ENCODE data around the gene TARBP2. TPM values are rescaled to one million over a fixed set of nuclear protein-coding genes. Genes with fewer than 3 reads are reported as not detected.
A peak's percentile ranks its signal among the peaks of the same experiment; 100 is the strongest.

Gene TARBP2
- total RNA-seq, 1 experiment from 2014 or later: 39.0 TPM

GRCh38 chr12:53481939-53482586 is 19.0 kb upstream of the TARBP2 start:
- Histone ChIP-seq H3K4me1 (replicated peaks) (peaks cover 9% of the 10 kb centered on the region; the same call in 1 of the 2 replicates), H3K27ac (no peak overlapping the region), H3K9me3 (replicated peaks) (no peaks in the 10 kb centered on the region), H3K4me3 (no peak overlapping the region), H3K27me3 (replicated peaks) (no peaks in the 10 kb centered on the region), H3K36me3 (peaks cover 88% of the 10 kb centered on the region)
- no peak for DNase-seq (ENCODE audit: low read depth in 1 of 2, low spot score in 2 of 2)

GRCh38 chr12:53482626-53483168 is 18.4 kb upstream of the TARBP2 start:
- H3K4me1 ChIP-seq (replicated peaks): peaks cover 9% of the 10 kb centered on the region; the same call in 1 of the 2 replicates
- no peak overlapping the region for H3K4me3 ChIP-seq
- H3K36me3 ChIP-seq: peaks cover 86% of the 10 kb centered on the region
- H3K27ac ChIP-seq: no peak overlapping the region
- DNase-seq (ENCODE audit: low read depth in 1 of 2, low spot score in 2 of 2): no peak
- no peaks in the 10 kb centered on the region for H3K9me3 ChIP-seq (replicated peaks)
- H3K27me3 ChIP-seq (replicated peaks): no peaks in the 10 kb centered on the region

- no peaks in the 10 kb centered on the region for H3K27me3 ChIP-seq (replicated peaks)
Observed at GRCh38 chr12:53483225-53483978, 17.7 kb upstream of the TARBP2 start.

GRCh38 chr12:53483979-53484377 is 17.1 kb upstream of the TARBP2 start:
- Histone ChIP-seq H3K9me3 (replicated peaks) (no peaks in the 10 kb centered on the region), H3K4me3 (no peak overlapping the region), H3K36me3 (peaks cover 73% of the 10 kb centered on the region), H3K27me3 (replicated peaks) (no peaks in the 10 kb centered on the region), H3K4me1 (replicated peaks) (peaks cover 9% of the 10 kb centered on the region; the same call in 1 of the 2 replicates), H3K27ac (no peak overlapping the region)
- DNase-seq (ENCODE audit: low read depth in 1 of 2, low spot score in 2 of 2): no peak

More at GRCh38 chr12:53483225-53483978, 17.7 kb upstream of the TARBP2 start:
- no peak overlapping the region for H3K27ac ChIP-seq
- DNase-seq (ENCODE audit: low read depth in 1 of 2, low spot score in 2 of 2): no peak
- peaks cover 9% of the 10 kb centered on the region; the same call in 1 of the 2 replicates for H3K4me1 ChIP-seq (replicated peaks)
- peaks cover 79% of the 10 kb centered on the region for H3K36me3 ChIP-seq
- no peak overlapping the region for H3K4me3 ChIP-seq
- no peaks in the 10 kb centered on the region for H3K9me3 ChIP-seq (replicated peaks)

GRCh38 chr12:53484686-53485575 is 16.2 kb upstream of the TARBP2 start:
- H3K27ac ChIP-seq: no peak overlapping the region
- no peak for DNase-seq (ENCODE audit: low read depth in 1 of 2, low spot score in 2 of 2)
- H3K4me1 ChIP-seq (replicated peaks): peaks cover 9% of the 10 kb centered on the region; the same call in 1 of the 2 replicates
- H3K4me3 ChIP-seq: no peak overlapping the region
- H3K36me3 ChIP-seq: peaks cover 66% of the 10 kb centered on the region
- H3K9me3 ChIP-seq (replicated peaks): no peaks in the 10 kb centered on the region
- no peaks in the 10 kb centered on the region for H3K27me3 ChIP-seq (replicated peaks)

- H3K4me1 ChIP-seq (replicated peaks): 0 out of 2 replicates have a peak, but pooled peaks cover 5% of the 10 kb centered on the region
- H3K36me3 ChIP-seq: peaks cover 58% of the 10 kb centered on the region
- H3K4me3 ChIP-seq: no peak overlapping the region
- no peaks in the 10 kb centered on the region for H3K9me3 ChIP-seq (replicated peaks)
- H3K27ac ChIP-seq: no peak overlapping the region
- DNase-seq (ENCODE audit: low read depth in 1 of 2, low spot score in 2 of 2): no peak
- H3K27me3 ChIP-seq (replicated peaks): no peaks in the 10 kb centered on the region
Observed at GRCh38 chr12:53485955-53486735, 14.9 kb upstream of the TARBP2 start.

GRCh38 chr12:53486736-53487487 is 14.2 kb upstream of the TARBP2 start:
- Histone ChIP-seq H3K36me3 (peaks cover 50% of the 10 kb centered on the region), H3K9me3 (replicated peaks) (no peaks in the 10 kb centered on the region), H3K27me3 (replicated peaks) (no peaks in the 10 kb centered on the region), H3K4me1 (replicated peaks) (no peaks in the 10 kb centered on the region), H3K4me3 (no peak overlapping the region), H3K27ac (no peak overlapping the region)
- no peak for DNase-seq (ENCODE audit: low read depth in 1 of 2, low spot score in 2 of 2)

GRCh38 chr12:53489242-53489864 is 11.7 kb upstream of the TARBP2 start:
- H3K9me3 ChIP-seq (replicated peaks): no peaks in the 10 kb centered on the region
- no peak overlapping the region for H3K4me3 ChIP-seq
- H3K27me3 ChIP-seq (replicated peaks): no peaks in the 10 kb centered on the region
- peaks cover 25% of the 10 kb centered on the region for H3K36me3 ChIP-seq
- DNase-seq (ENCODE audit: low read depth in 1 of 2, low spot score in 2 of 2): no peak
- H3K27ac ChIP-seq: no peak overlapping the region
- H3K4me1 ChIP-seq (replicated peaks): peaks cover 9% of the 10 kb centered on the region

GRCh38 chr12:53492188-53492587 is 8.9 kb upstream of the TARBP2 start:
- peaks cover 3% of the 10 kb centered on the region; the same call in 1 of the 2 replicates for H3K36me3 ChIP-seq
- no peak for DNase-seq (ENCODE audit: low read depth in 1 of 2, low spot score in 2 of 2)
- no peaks in the 10 kb centered on the region for H3K9me3 ChIP-seq (replicated peaks)
- no peaks in the 10 kb centered on the region for H3K27me3 ChIP-seq (replicated peaks)
- peak overlapping the region; percentile 36; the same call in 1 of the 2 replicates for H3K4me3 ChIP-seq
- H3K4me1 ChIP-seq (replicated peaks): peaks cover 9% of the 10 kb centered on the region
- no peak overlapping the region for H3K27ac ChIP-seq

GRCh38 chr12:53492830-53493609 is 8.1 kb upstream of the TARBP2 start:
- Histone ChIP-seq H3K27ac (peak overlapping the region; percentile 61; the same call in 1 of the 2 replicates), H3K36me3 (no peaks in the 10 kb centered on the region)
- peak; percentile 56 to 90 for DNase-seq (ENCODE audit: low read depth in 1 of 2, low spot score in 2 of 2)

GRCh38 chr12:53493610-53494391 is 7.3 kb upstream of the TARBP2 start:
- Histone ChIP-seq H3K36me3 (no peaks in the 10 kb centered on the region), H3K9me3 (replicated peaks) (no peaks in the 10 kb centered on the region), H3K4me1 (replicated peaks) (peaks cover 9% of the 10 kb centered on the region), H3K27me3 (replicated peaks) (no peaks in the 10 kb centered on the region), H3K4me3 (no peak overlapping the region), H3K27ac (no peak overlapping the region)
- DNase-seq (ENCODE audit: low read depth in 1 of 2, low spot score in 2 of 2): no peak

More at GRCh38 chr12:53492830-53493609, 8.1 kb upstream of the TARBP2 start:
- peak overlapping the region; percentile 36 for H3K4me3 ChIP-seq
- H3K9me3 ChIP-seq (replicated peaks): no peaks in the 10 kb centered on the region
- no peaks in the 10 kb centered on the region for H3K27me3 ChIP-seq (replicated peaks)
- peaks cover 9% of the 10 kb centered on the region for H3K4me1 ChIP-seq (replicated peaks)
